A549 (cell line): ENCODE measurements around the gene ZSWIM7.

ENCODE experiments used
- BHLHE40 ChIP-seq: IDR thresholded peaks from 2 replicates; pipeline ENCODE4 v1.6.1; 2012; ENCODE audit warnings: low read depth, low read length, inconsistent platforms
- CEBPB ChIP-seq, 2 experiments: fragments of >200 bp in 1 of 2; sonication (Bioruptor Twin) in 1 of 2; formaldehyde crosslinking in 1 of 2; IDR thresholded peaks; 2 replicates each; pipeline ENCODE4 v1.6.1; 2012 to 2016
- CHD2 ChIP-seq: fragments of 150-350 bp; IDR thresholded peaks from 2 replicates; pipeline ENCODE4 v1.6.1; 2014; ENCODE audit warnings: low read length; ENCODE audit not compliant: partially characterized antibody
- CHD4 ChIP-seq: fragments of 200-600 bp; sonication (generic); IDR thresholded peaks from 2 replicates; pipeline ENCODE4 v1.6.1; 2016; ENCODE audit warnings: antibody characterized with exemption, mild to moderate bottlenecking, borderline replicate concordance
- EHMT2 ChIP-seq: fragments of 200-600 bp; sonication (generic); IDR thresholded peaks from 2 replicates; pipeline ENCODE4 v1.6.1; 2016; ENCODE audit warnings: antibody characterized with exemption, low read depth, mild to moderate bottlenecking, moderate library complexity
- MAZ ChIP-seq: fragments of 150-350 bp; IDR thresholded peaks from 2 replicates; pipeline ENCODE4 v1.6.1; 2014; ENCODE audit warnings: antibody characterized with exemption, low read depth, low read length, borderline replicate concordance
- NR3C1 ChIP-seq: fragments of >200 bp; sonication (Bioruptor Twin); formaldehyde crosslinking; IDR thresholded peaks from 3 replicates; pipeline ENCODE4 v1.6.1; 2017
- POLR2A ChIP-seq: IDR thresholded peaks from 2 replicates; pipeline ENCODE4 v1.6.1; 2012; ENCODE audit warnings: mild to moderate bottlenecking, low read length
- RCOR1 ChIP-seq: fragments of 150-350 bp; IDR thresholded peaks from 2 replicates; pipeline ENCODE4 v1.6.1; 2014; ENCODE audit warnings: antibody characterized with exemption, low read length, low read depth
- RFX5 ChIP-seq: fragments of 450-650 bp; IDR thresholded peaks from 2 replicates; pipeline ENCODE4 v1.7.1; 2014; ENCODE audit warnings: antibody characterized with exemption, mild to moderate bottlenecking, moderate library complexity
- SMC3 ChIP-seq: fragments of >200 bp; sonication (Bioruptor Twin); formaldehyde crosslinking; IDR thresholded peaks from 3 replicates; pipeline ENCODE4 v1.6.1; 2018; ENCODE audit warnings: inconsistent platforms
- SREBF2 ChIP-seq: fragments of 450-650 bp; IDR thresholded peaks from 2 replicates; pipeline ENCODE4 v1.6.1; 2014; ENCODE audit warnings: mild to moderate bottlenecking, moderate library complexity
- TF ChIP-seq, protein P1 (sequence below): fragments of >200 bp; sonication (Bioruptor Twin); formaldehyde crosslinking; IDR thresholded peaks from 3 replicates; pipeline ENCODE4 v1.5.1; 2016
- TF ChIP-seq, protein P2 (sequence below): fragments of 200-600 bp; sonication (generic); IDR thresholded peaks from 2 replicates; pipeline ENCODE4 v1.6.1; 2016; ENCODE audit warnings: antibody characterized with exemption, mild to moderate bottlenecking, moderate library complexity

DNA sequence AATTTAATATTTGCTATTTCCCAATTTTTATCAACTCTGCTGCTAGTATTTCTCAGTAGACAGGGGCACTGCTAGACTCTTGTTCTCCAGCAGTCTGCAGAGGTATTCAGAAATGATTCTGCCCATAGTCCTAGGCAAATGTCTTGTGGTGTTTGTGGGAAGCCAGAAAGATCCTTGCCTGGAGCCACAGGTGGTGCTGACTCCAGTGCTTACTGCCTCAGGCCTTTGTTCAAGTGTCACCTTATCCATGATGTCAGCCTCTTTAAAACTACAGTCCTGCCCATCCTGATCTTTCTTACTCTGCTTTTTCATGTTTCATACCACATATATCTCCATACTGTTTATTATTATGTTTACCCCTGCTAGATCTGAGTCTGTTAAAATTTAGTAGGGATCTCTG is 26.5 kb downstream of the ZSWIM7 start:
- TF ChIP-seq, protein P1, sequence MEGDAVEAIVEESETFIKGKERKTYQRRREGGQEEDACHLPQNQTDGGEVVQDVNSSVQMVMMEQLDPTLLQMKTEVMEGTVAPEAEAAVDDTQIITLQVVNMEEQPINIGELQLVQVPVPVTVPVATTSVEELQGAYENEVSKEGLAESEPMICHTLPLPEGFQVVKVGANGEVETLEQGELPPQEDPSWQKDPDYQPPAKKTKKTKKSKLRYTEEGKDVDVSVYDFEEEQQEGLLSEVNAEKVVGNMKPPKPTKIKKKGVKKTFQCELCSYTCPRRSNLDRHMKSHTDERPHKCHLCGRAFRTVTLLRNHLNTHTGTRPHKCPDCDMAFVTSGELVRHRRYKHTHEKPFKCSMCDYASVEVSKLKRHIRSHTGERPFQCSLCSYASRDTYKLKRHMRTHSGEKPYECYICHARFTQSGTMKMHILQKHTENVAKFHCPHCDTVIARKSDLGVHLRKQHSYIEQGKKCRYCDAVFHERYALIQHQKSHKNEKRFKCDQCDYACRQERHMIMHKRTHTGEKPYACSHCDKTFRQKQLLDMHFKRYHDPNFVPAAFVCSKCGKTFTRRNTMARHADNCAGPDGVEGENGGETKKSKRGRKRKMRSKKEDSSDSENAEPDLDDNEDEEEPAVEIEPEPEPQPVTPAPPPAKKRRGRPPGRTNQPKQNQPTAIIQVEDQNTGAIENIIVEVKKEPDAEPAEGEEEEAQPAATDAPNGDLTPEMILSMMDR, result no peak
- TF ChIP-seq, protein P2, sequence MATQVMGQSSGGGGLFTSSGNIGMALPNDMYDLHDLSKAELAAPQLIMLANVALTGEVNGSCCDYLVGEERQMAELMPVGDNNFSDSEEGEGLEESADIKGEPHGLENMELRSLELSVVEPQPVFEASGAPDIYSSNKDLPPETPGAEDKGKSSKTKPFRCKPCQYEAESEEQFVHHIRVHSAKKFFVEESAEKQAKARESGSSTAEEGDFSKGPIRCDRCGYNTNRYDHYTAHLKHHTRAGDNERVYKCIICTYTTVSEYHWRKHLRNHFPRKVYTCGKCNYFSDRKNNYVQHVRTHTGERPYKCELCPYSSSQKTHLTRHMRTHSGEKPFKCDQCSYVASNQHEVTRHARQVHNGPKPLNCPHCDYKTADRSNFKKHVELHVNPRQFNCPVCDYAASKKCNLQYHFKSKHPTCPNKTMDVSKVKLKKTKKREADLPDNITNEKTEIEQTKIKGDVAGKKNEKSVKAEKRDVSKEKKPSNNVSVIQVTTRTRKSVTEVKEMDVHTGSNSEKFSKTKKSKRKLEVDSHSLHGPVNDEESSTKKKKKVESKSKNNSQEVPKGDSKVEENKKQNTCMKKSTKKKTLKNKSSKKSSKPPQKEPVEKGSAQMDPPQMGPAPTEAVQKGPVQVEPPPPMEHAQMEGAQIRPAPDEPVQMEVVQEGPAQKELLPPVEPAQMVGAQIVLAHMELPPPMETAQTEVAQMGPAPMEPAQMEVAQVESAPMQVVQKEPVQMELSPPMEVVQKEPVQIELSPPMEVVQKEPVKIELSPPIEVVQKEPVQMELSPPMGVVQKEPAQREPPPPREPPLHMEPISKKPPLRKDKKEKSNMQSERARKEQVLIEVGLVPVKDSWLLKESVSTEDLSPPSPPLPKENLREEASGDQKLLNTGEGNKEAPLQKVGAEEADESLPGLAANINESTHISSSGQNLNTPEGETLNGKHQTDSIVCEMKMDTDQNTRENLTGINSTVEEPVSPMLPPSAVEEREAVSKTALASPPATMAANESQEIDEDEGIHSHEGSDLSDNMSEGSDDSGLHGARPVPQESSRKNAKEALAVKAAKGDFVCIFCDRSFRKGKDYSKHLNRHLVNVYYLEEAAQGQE, result no peak
- TF ChIP-seq NR3C1 (no peak), CHD2 (no peak), POLR2A (no peak), EHMT2 (no peak), SREBF2 (no peak), SMC3 (no peak), CEBPB (IDR thresholded peaks at IDR 0.05) (no peak), RFX5 (no peak), BHLHE40 (no peak), MAZ (no peak), CHD4 (no peak), RCOR1 (no peak)
